ENCODE results near the gene ZNF609. TPM values are rescaled to one million over a fixed set of nuclear protein-coding genes. Genes with fewer than 3 reads are reported as not detected.

ZNF609 gene
- total RNA-seq, 1 donor from 2014 or later, result 21.5 TPM

GRCh38 chr15:64687688-64688087 is 227.3 kb downstream of the ZNF609 start:
- Mint-ChIP-seq H3K36me3 (peaks cover 25% of the 10 kb centered on the region), H3K27ac (peak overlapping the region; percentile 48), H3K9me3 (no peaks in the 10 kb centered on the region), H3K27me3 (ENCODE audit: insufficient read depth, low read depth) (peaks cover 6% of the 10 kb centered on the region), H3K4me3 (no peak overlapping the region), H3K4me1 (peaks cover 27% of the 10 kb centered on the region)
- Histone ChIP-seq H3K4me2 (no peak overlapping the region), H3K4me3 (no peak overlapping the region), H3K79me2 (ENCODE audit: low read depth) (peaks cover 19% of the 10 kb centered on the region), H2AFZ (replicated peaks) (no peak overlapping the region), H3K36me3 (peaks cover 12% of the 10 kb centered on the region), H3K9ac (no peak overlapping the region), H3K9me3 (ENCODE audit: low read depth) (no peaks in the 10 kb centered on the region), H3K4me1 (no peaks in the 10 kb centered on the region), H3K27ac (peak overlapping the region; percentile 77), H3K27me3 (no peaks in the 10 kb centered on the region), H3F3A (ENCODE audit: low read depth) (peaks cover 66% of the 10 kb centered on the region), H4K20me1 (ENCODE audit: low read depth) (peaks cover 61% of the 10 kb centered on the region)
- DNase-seq (ENCODE audit: low spot score), result no peak
- TF ChIP-seq EZH2phosphoT487 (IDR thresholded peaks at IDR 0.05), result no peak
- TF ChIP-seq CTCF (IDR thresholded peaks at IDR 0.05), result no peak
- no peak for TF ChIP-seq EZH2 (IDR thresholded peaks at IDR 0.05)

- Histone ChIP-seq H3K9ac (no peak overlapping the region), H3K36me3 (peaks cover 12% of the 10 kb centered on the region), H2AFZ (replicated peaks) (no peak overlapping the region), H3K27me3 (no peaks in the 10 kb centered on the region), H4K20me1 (ENCODE audit: low read depth) (peaks cover 72% of the 10 kb centered on the region), H3K4me2 (no peak overlapping the region), H3K79me2 (ENCODE audit: low read depth) (peaks cover 30% of the 10 kb centered on the region), H3K27ac (no peak overlapping the region), H3K4me1 (no peaks in the 10 kb centered on the region), H3F3A (ENCODE audit: low read depth) (peaks cover 71% of the 10 kb centered on the region), H3K9me3 (ENCODE audit: low read depth) (no peaks in the 10 kb centered on the region), H3K4me3 (no peak overlapping the region)
- Mint-ChIP-seq H3K4me1 (peaks cover 31% of the 10 kb centered on the region), H3K27ac (peak overlapping the region; percentile 60), H3K4me3 (no peak overlapping the region), H3K36me3 (peaks cover 34% of the 10 kb centered on the region), H3K27me3 (ENCODE audit: insufficient read depth, low read depth) (peaks cover 6% of the 10 kb centered on the region), H3K9me3 (no peaks in the 10 kb centered on the region)
- no peak for DNase-seq (ENCODE audit: low spot score)
- TF ChIP-seq EZH2phosphoT487 (IDR thresholded peaks at IDR 0.05) (no peak), EZH2 (IDR thresholded peaks at IDR 0.05) (no peak), CTCF (IDR thresholded peaks at IDR 0.05) (no peak)
Observed at GRCh38 chr15:64688770-64689169, 228.4 kb downstream of the ZNF609 start.

GRCh38 chr15:64690008-64690407 is 229.6 kb downstream of the ZNF609 start:
- Histone ChIP-seq H3F3A (ENCODE audit: low read depth) (peaks cover 65% of the 10 kb centered on the region), H3K79me2 (ENCODE audit: low read depth) (peaks cover 42% of the 10 kb centered on the region), H3K9ac (no peak overlapping the region), H3K27me3 (no peaks in the 10 kb centered on the region), H4K20me1 (ENCODE audit: low read depth) (peaks cover 84% of the 10 kb centered on the region), H3K27ac (no peak overlapping the region), H3K36me3 (peaks cover 12% of the 10 kb centered on the region), H3K4me1 (peaks cover 2% of the 10 kb centered on the region), H3K4me2 (no peak overlapping the region), H3K4me3 (no peak overlapping the region), H3K9me3 (ENCODE audit: low read depth) (no peaks in the 10 kb centered on the region), H2AFZ (replicated peaks) (no peak overlapping the region)
- Mint-ChIP-seq H3K4me3 (no peak overlapping the region), H3K36me3 (peaks cover 41% of the 10 kb centered on the region), H3K27ac (no peak overlapping the region), H3K4me1 (peaks cover 34% of the 10 kb centered on the region), H3K9me3 (no peaks in the 10 kb centered on the region), H3K27me3 (ENCODE audit: insufficient read depth, low read depth) (peaks cover 8% of the 10 kb centered on the region)
- TF ChIP-seq CTCF (IDR thresholded peaks at IDR 0.05) (no peak), EZH2 (IDR thresholded peaks at IDR 0.05) (no peak), EZH2phosphoT487 (IDR thresholded peaks at IDR 0.05) (no peak)
- DNase-seq (ENCODE audit: low spot score), result no peak

Data from neural progenitor cell (in vitro differentiated cells).